ENCODE measurements around the gene CCNJ. TPM values are rescaled to one million over a fixed set of nuclear protein-coding genes. Genes with fewer than 3 reads are reported as not detected.

CCNJ gene
- total and polyA plus RNA-seq, 2 experiments from 2014 or later = 14.1 to 29.6 TPM

GRCh38 chr10:96049340-96049739 is 6.0 kb downstream of the CCNJ start (continued):
- TF ChIP-seq ZNF462 (CRISPR knock-in tag; IDR thresholded peaks at IDR 0.05) = no peak
- TF ChIP-seq ZNF114 (CRISPR knock-in tag; IDR thresholded peaks at IDR 0.05) = no peak
- no peak for TF ChIP-seq POLR2AphosphoS5 (IDR thresholded peaks at IDR 0.05; ENCODE audit: low read depth)
- TF ChIP-seq ETS1 (IDR thresholded peaks at IDR 0.05) = no peak

- peaks cover 15% of the 10 kb centered on the region for H3K4me1 Mint-ChIP-seq
- Histone ChIP-seq H3F3A (replicated peaks; ENCODE audit: low read depth) (no peaks in the 10 kb centered on the region), H3K4me1 (ENCODE audit: insufficient read depth) (no peaks in the 10 kb centered on the region), H3K27me3 (ENCODE audit: insufficient read depth) (no peaks in the 10 kb centered on the region), H2AFZ (no peak overlapping the region), H3K4me2 (no peak overlapping the region), H3K27ac (ENCODE audit: low read depth) (no peak overlapping the region), H3K4me3 (no peak overlapping the region), H3K36me3 (ENCODE audit: insufficient read depth) (peaks cover 17% of the 10 kb centered on the region), H4K20me1 (replicated peaks; ENCODE audit: insufficient read depth) (peaks cover 31% of the 10 kb centered on the region), H3K9me2 (ENCODE audit: insufficient read depth) (no peaks in the 10 kb centered on the region), H3K79me2 (replicated peaks; ENCODE audit: insufficient read depth) (peaks cover 69% of the 10 kb centered on the region)
- no peak overlapping the region for H3K27ac Mint-ChIP-seq
- no peaks in the 10 kb centered on the region for H3K9me3 Mint-ChIP-seq
- ATAC-seq (no peak), DNase-seq (ENCODE audit: low spot score) (no peak)
- peaks cover 58% of the 10 kb centered on the region for H3K36me3 Mint-ChIP-seq (ENCODE audit: low read depth)
- no peaks in the 10 kb centered on the region for H3K27me3 Mint-ChIP-seq (ENCODE audit: insufficient read depth, low read depth, poor library complexity)
- H3K4me3 Mint-ChIP-seq = no peak overlapping the region
- TF ChIP-seq CTCF (conservative IDR thresholded peaks at IDR 0.05; ENCODE audit: low read depth in 2 of 2) (no peak), REST (IDR thresholded peaks at IDR 0.05; ENCODE audit: unreplicated experiment) (no peak), ZNF331 (CRISPR knock-in tag; IDR thresholded peaks at IDR 0.05; ENCODE audit: low read depth) (no peak), JUNB (IDR thresholded peaks at IDR 0.05; ENCODE audit: unreplicated experiment) (no peak), NANOG (IDR thresholded peaks at IDR 0.05; ENCODE audit: borderline replicate concordance) (no peak), EZH2phosphoT487 (IDR thresholded peaks at IDR 0.05; ENCODE audit: unreplicated experiment) (no peak), POLR2AphosphoS5 (IDR thresholded peaks at IDR 0.05; ENCODE audit: low read depth) (no peak), ETS1 (IDR thresholded peaks at IDR 0.05) (no peak), ZNF114 (CRISPR knock-in tag; IDR thresholded peaks at IDR 0.05) (no peak)
Measured at GRCh38 chr10:96053985-96054384, 10.6 kb downstream of the CCNJ start.

All from GM23338 (cell line).